Glutamatergic neuron (in vitro differentiated cells): Measurements from ENCODE around the gene MYH8. TPM values are rescaled to one million over a fixed set of nuclear protein-coding genes. Genes with fewer than 3 reads are reported as not detected.
A peak's percentile ranks its signal among the peaks of the same experiment; 100 is the strongest.

Experiments
- DNase-seq: peaks from one replicate; pipeline ENCODE4 v3.0.0; 2022
- H3K27ac Mint-ChIP-seq: one replicate; pipeline ENCODE4 v1.8.0; 2020; ENCODE audit warnings: mild to moderate bottlenecking, mixed read lengths, inconsistent platforms; ENCODE audit not compliant: unreplicated experiment
- H3K27me3 Mint-ChIP-seq: one replicate; pipeline ENCODE4 v1.8.0; 2020; ENCODE audit warnings: mild to moderate bottlenecking, moderate library complexity, mixed read lengths, inconsistent platforms; ENCODE audit not compliant: unreplicated experiment
- H3K36me3 Mint-ChIP-seq: one replicate; pipeline ENCODE4 v1.8.0; 2020; ENCODE audit warnings: mild to moderate bottlenecking, mixed read lengths, inconsistent platforms; ENCODE audit not compliant: unreplicated experiment
- H3K4me1 Mint-ChIP-seq: one replicate; pipeline ENCODE4 v1.8.0; 2020; ENCODE audit warnings: mild to moderate bottlenecking, low read depth, mixed read lengths, inconsistent platforms; ENCODE audit not compliant: unreplicated experiment
- H3K4me3 Mint-ChIP-seq: one replicate; pipeline ENCODE4 v1.8.0; 2020; ENCODE audit warnings: mild to moderate bottlenecking, mixed read lengths, inconsistent platforms; ENCODE audit not compliant: unreplicated experiment
- H3K9me3 Mint-ChIP-seq: one replicate; pipeline ENCODE4 v1.8.0; 2020; ENCODE audit warnings: mild to moderate bottlenecking, moderate library complexity, mixed read lengths, inconsistent platforms; ENCODE audit not compliant: unreplicated experiment
- CTCF ChIP-seq: fragments of 200-600 bp; sonication (generic); IDR thresholded peaks from one replicate; pipeline ENCODE4 v1.5.0; 2021; ENCODE audit not compliant: partially characterized antibody, unreplicated experiment
- total RNA-seq: library from RNA; stranded (reverse); fragmentation: NEBNext Ultra II Directional; extraction: Animal tissue kit (Norgen Biotek cat#: 25700); gene quantifications from one replicate; pipeline ENCODE4 v1.2.1, GENCODE V29; 2021; ENCODE audit not compliant: unreplicated experiment

MYH8 gene
- total RNA-seq, 1 donor from 2014 or later: 0.96 TPM

- no peaks in the 10 kb centered on the region for H3K4me1 Mint-ChIP-seq
- H3K9me3 Mint-ChIP-seq: no peaks in the 10 kb centered on the region
- H3K36me3 Mint-ChIP-seq: peaks cover 5% of the 10 kb centered on the region
- no peaks in the 10 kb centered on the region for H3K27me3 Mint-ChIP-seq
- TF ChIP-seq CTCF: no peak
- DNase-seq: no peak
- no peak overlapping the region for H3K4me3 Mint-ChIP-seq
- H3K27ac Mint-ChIP-seq: no peak overlapping the region
These were observed 68.9 kb downstream of the MYH8 start for GRCh38 chr17:10352893-10353292.

GRCh38 chr17:10349403-10349802 is 72.3 kb downstream of the MYH8 start:
- peak; percentile 32 for TF ChIP-seq CTCF
- H3K4me1 Mint-ChIP-seq: no peaks in the 10 kb centered on the region

GRCh38 chr17:10344816-10345215 is 76.9 kb downstream of the MYH8 start:
- H3K27me3 Mint-ChIP-seq: no peaks in the 10 kb centered on the region
- no peaks in the 10 kb centered on the region for H3K36me3 Mint-ChIP-seq
- no peak overlapping the region for H3K27ac Mint-ChIP-seq
- H3K9me3 Mint-ChIP-seq: no peaks in the 10 kb centered on the region
- no peak overlapping the region for H3K4me3 Mint-ChIP-seq
- no peak for TF ChIP-seq CTCF
- no peak for DNase-seq
- H3K4me1 Mint-ChIP-seq: no peaks in the 10 kb centered on the region

More at GRCh38 chr17:10349403-10349802, 72.3 kb downstream of the MYH8 start:
- Mint-ChIP-seq H3K36me3 (no peaks in the 10 kb centered on the region), H3K27me3 (no peaks in the 10 kb centered on the region), H3K4me3 (no peak overlapping the region), H3K9me3 (no peaks in the 10 kb centered on the region), H3K27ac (no peak overlapping the region)
- no peak for DNase-seq

Other genes with a start within 250 kb of the MYH8 start
- 2.0 TPM for gene GAS7, start 223.3 kb downstream of the MYH8 start, total RNA-seq
- not detected for gene MYH13, start 48.9 kb downstream of the MYH8 start, total RNA-seq
- not detected for gene MYH4, start 47.6 kb upstream of the MYH8 start, total RNA-seq
- not detected for gene MYH1, start 96.6 kb upstream of the MYH8 start, total RNA-seq
- gene MYH2, start 127.7 kb upstream of the MYH8 start, total RNA-seq: not detected
- gene MYH3, start 235.4 kb upstream of the MYH8 start, total RNA-seq: 2.1 TPM